Neutrophil (primary cell): ENCODE results near the gene ROBO4.

Experiments used
- H3K27ac ChIP-seq: fragments of 200-600 bp; sonication (generic); 2 replicates; pipeline ENCODE4 v1.5.1; 2016; ENCODE audit warnings: mild to moderate bottlenecking, moderate library complexity
- H3K27me3 ChIP-seq: fragments of 200-600 bp; sonication (generic); 2 replicates; pipeline ENCODE4 v1.6.0; 2016; ENCODE audit warnings: mild to moderate bottlenecking
- H3K36me3 ChIP-seq: fragments of 200-600 bp; sonication (generic); 2 replicates; pipeline ENCODE4 v1.5.1; 2017
- H3K4me1 ChIP-seq, 2 experiments: fragments of 200-600 bp in 1 of 2; sonication (generic) in 1 of 2; 1 replicate in 1 of 2; 2 replicates in 1 of 2; pipeline versions ENCODE4 v1.5.1 to v1.6.1; 2013 to 2016; ENCODE audit warnings: low read depth in 1 of 2, low read length in 1 of 2, mild to moderate bottlenecking in 1 of 2, moderate library complexity in 1 of 2; ENCODE audit not compliant: control insufficient read depth in 1 of 2, insufficient read depth in 1 of 2
- H3K4me3 ChIP-seq, 2 experiments: fragments of 200-600 bp in 1 of 2; sonication (generic) in 1 of 2; 1 replicate in 1 of 2; 2 replicates in 1 of 2; pipeline ENCODE4 v1.5.1; 2013 to 2016; ENCODE audit warnings: low read depth in 1 of 2, low read length in 1 of 2, mild to moderate bottlenecking in 1 of 2, moderate library complexity in 1 of 2
- H3K9me3 ChIP-seq: fragments of 200-600 bp; sonication (generic); 2 replicates; pipeline ENCODE4 v1.5.1; 2016
- TF ChIP-seq, protein P1 (sequence below): fragments of 200-600 bp; sonication (generic); IDR thresholded peaks from 2 replicates; pipeline ENCODE4 v1.5.1; 2016; ENCODE audit warnings: antibody characterized with exemption

Gene ROBO4

GRCh38 chr11:124874571-124875255 lies 23.0 kb downstream of the ROBO4 start:
- Histone ChIP-seq H3K27ac (no peak overlapping the region), H3K36me3 (no peaks in the 10 kb centered on the region), H3K9me3 (no peaks in the 10 kb centered on the region), H3K27me3 (peaks cover 99% of the 10 kb centered on the region), H3K4me3 (no peak overlapping the region), H3K4me1 (peaks cover 9 to 17% of the 10 kb centered on the region in 2 experiments)
- TF ChIP-seq, protein P1, sequence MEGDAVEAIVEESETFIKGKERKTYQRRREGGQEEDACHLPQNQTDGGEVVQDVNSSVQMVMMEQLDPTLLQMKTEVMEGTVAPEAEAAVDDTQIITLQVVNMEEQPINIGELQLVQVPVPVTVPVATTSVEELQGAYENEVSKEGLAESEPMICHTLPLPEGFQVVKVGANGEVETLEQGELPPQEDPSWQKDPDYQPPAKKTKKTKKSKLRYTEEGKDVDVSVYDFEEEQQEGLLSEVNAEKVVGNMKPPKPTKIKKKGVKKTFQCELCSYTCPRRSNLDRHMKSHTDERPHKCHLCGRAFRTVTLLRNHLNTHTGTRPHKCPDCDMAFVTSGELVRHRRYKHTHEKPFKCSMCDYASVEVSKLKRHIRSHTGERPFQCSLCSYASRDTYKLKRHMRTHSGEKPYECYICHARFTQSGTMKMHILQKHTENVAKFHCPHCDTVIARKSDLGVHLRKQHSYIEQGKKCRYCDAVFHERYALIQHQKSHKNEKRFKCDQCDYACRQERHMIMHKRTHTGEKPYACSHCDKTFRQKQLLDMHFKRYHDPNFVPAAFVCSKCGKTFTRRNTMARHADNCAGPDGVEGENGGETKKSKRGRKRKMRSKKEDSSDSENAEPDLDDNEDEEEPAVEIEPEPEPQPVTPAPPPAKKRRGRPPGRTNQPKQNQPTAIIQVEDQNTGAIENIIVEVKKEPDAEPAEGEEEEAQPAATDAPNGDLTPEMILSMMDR, result no peak

- H3K27ac ChIP-seq, result no peak overlapping the region
- H3K4me3 ChIP-seq, result no peak overlapping the region
- H3K9me3 ChIP-seq, result no peaks in the 10 kb centered on the region
- peaks cover 100% of the 10 kb centered on the region for H3K27me3 ChIP-seq
- H3K36me3 ChIP-seq, result no peaks in the 10 kb centered on the region
- TF ChIP-seq, protein P1, result no peak
- peaks cover 9 to 17% of the 10 kb centered on the region in 2 experiments for H3K4me1 ChIP-seq
These were observed 23.7 kb downstream of the ROBO4 start for GRCh38 chr11:124873951-124874350.

DNA sequence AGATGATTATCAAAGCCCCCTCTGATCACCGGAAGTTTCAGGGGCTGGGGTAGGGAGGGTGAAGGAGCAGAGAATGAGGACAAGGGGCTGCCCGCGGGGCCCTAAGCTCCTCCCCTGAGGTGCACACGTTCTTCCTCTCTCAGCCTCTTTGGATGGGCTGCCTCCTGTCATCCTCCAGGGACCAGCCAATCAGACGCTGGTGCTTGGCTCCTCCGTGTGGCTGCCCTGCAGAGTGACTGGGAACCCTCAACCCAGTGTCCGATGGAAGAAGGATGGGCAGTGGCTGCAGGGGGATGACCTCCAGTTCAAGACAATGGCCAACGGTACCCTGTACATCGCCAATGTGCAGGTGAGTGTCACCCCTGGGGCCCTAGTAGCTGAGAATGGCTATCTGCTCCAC lies 24.9 kb downstream of the ROBO4 start:
- Histone ChIP-seq H3K27me3 (peaks cover 100% of the 10 kb centered on the region), H3K9me3 (no peaks in the 10 kb centered on the region), H3K27ac (no peak overlapping the region), H3K4me3 (no peak overlapping the region), H3K36me3 (no peaks in the 10 kb centered on the region), H3K4me1 (peaks cover 9 to 17% of the 10 kb centered on the region in 2 experiments)
- TF ChIP-seq, protein P1, result no peak

DNA sequence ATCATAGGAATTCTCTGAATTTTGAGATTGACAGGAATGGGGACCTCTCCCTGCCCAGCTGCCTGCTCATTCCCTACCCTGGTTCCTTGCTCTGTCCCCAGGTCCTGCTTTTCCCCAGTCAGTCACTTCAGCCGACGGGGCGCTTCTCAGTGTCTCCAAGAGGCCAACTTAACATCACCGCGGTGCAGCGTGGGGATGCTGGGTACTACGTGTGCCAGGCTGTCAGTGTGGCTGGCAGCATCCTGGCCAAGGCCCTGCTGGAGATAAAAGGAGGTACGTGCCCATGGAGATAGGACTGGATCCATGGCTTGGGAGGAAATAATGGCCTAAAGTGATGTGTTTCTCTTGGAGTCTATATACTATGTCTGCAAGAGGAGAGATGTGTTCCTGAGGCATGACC lies 25.4 kb downstream of the ROBO4 start:
- H3K4me3 ChIP-seq, result no peak overlapping the region
- no peak overlapping the region for H3K27ac ChIP-seq
- TF ChIP-seq, protein P1, result no peak
- peaks cover 9 to 14% of the 10 kb centered on the region in 2 experiments for H3K4me1 ChIP-seq
- peaks cover 100% of the 10 kb centered on the region for H3K27me3 ChIP-seq
- H3K9me3 ChIP-seq, result no peaks in the 10 kb centered on the region
- H3K36me3 ChIP-seq, result no peaks in the 10 kb centered on the region

DNA sequence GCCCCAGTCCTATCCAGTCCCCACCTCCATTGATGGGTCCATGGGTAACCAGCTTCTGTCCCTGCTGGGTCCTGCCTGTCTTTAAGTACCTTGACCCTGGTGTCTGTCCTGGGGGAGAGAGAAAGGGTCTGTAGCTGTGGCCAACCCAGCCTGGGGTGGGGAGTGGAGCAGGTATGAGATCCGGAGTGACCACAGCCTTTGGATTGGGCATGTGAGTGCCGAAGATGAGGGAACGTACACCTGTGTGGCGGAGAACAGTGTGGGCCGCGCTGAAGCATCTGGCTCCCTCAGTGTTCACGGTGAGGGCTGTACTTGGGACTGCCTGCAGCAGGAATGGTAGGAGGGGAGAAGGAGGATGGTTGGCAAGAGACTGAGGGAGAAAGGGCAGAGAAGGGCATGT lies 27.2 kb downstream of the ROBO4 start:
- H3K27ac ChIP-seq, result no peak overlapping the region
- no peaks in the 10 kb centered on the region for H3K36me3 ChIP-seq
- no peak overlapping the region for H3K4me3 ChIP-seq
- TF ChIP-seq, protein P1, result no peak
- H3K4me1 ChIP-seq, result peaks cover 0 to 7% of the 10 kb centered on the region in 2 experiments
- H3K9me3 ChIP-seq, result no peaks in the 10 kb centered on the region
- peaks cover 100% of the 10 kb centered on the region for H3K27me3 ChIP-seq
